Measurements from ENCODE around the gene STX18.

DNA sequence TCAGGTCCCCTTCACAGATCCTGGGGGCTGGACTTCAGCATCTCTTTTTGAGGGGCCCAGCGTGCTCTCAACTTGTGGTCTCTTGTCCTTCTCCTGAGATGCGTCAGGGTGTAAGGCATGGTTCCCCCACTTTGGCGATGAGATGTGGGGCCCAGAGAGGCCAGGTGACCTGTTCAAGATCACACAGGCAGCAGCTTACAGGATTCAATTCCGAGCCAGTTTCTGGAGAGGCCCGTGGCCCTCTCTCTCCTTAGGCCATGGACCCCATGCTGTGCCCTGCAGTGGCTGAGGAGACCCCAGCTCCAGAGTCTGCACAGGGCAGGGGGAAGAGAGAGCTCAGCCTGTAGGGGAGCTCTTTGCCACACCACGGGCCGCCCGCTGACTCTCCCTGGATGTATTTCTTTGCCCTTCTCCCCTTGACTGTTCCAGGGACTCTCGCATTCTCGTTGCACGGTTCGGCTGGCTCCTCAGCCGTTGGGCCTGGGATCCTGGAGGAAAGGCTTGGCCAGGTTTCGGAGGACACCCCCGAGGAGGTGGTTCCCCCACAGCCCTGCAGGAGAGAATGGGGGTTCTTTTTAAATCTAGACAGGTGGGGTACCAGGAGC is 136.4 kb downstream of the STX18 start:
- TF ChIP-seq, protein P1, sequence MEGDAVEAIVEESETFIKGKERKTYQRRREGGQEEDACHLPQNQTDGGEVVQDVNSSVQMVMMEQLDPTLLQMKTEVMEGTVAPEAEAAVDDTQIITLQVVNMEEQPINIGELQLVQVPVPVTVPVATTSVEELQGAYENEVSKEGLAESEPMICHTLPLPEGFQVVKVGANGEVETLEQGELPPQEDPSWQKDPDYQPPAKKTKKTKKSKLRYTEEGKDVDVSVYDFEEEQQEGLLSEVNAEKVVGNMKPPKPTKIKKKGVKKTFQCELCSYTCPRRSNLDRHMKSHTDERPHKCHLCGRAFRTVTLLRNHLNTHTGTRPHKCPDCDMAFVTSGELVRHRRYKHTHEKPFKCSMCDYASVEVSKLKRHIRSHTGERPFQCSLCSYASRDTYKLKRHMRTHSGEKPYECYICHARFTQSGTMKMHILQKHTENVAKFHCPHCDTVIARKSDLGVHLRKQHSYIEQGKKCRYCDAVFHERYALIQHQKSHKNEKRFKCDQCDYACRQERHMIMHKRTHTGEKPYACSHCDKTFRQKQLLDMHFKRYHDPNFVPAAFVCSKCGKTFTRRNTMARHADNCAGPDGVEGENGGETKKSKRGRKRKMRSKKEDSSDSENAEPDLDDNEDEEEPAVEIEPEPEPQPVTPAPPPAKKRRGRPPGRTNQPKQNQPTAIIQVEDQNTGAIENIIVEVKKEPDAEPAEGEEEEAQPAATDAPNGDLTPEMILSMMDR (IDR thresholded peaks at IDR 0.05; ENCODE audit: borderline replicate concordance, extremely low read depth, low read length, poor library complexity, severe bottlenecking), result no peak
- no peak for TF ChIP-seq EZH2 (IDR thresholded peaks at IDR 0.05; ENCODE audit: borderline replicate concordance, low read depth, low read length, severe bottlenecking)

Measured in DND-41 (cell line).